GM18517 (cell line): ENCODE data around the gene TAS1R1.
"Not testable (repeated sequence)": the region's sequence is repeated elsewhere in the genome, so short reads cannot be mapped to it uniquely, and the experiment has no call there.

ENCODE experiments used
- ATAC-seq: cut with Tn5 transposase; IDR thresholded peaks from one replicate; pipeline ENCODE4 v1.9.1; 2021; ENCODE audit warnings: mild to moderate bottlenecking, moderate library complexity; ENCODE audit not compliant: unreplicated experiment

The TAS1R1 gene

DNA sequence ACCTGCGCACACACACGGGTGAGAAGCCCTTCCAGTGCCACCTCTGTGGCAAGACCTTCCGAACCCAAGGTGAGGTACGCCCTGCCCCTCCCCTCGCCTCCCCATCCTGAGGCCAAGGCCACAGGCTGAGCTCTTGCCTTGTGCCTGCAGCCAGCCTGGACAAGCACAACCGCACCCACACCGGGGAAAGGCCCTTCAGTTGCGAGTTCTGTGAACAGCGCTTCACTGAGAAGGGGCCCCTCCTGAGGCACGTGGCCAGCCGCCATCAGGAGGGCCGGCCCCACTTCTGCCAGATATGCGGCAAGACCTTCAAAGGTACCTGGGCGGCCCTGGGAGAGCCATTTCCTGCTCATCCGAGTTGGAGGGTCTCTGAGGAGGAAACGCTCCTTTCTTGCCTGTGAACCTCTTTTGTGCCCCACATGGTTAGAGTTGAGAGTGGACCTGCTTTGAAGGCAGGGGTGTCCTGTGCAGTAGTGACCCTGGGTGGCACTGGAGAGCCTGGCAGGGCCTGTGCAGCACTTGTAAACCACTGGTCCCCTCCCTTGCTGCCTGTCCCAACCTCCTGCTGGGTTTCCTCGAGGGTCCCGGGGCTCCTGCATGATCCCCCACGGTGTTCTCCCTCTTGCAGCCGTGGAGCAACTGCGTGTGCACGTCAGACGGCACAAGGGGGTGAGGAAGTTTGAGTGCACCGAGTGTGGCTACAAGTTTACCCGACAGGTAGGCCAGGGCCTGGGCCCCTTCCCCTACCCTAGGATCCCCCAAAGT lies 33.2 kb downstream of the TAS1R1 start:
- no peak for ATAC-seq

- ATAC-seq: no peak
These were observed 33.9 kb downstream of the TAS1R1 start for GRCh38 chr1:6588893-6589520.

DNA sequence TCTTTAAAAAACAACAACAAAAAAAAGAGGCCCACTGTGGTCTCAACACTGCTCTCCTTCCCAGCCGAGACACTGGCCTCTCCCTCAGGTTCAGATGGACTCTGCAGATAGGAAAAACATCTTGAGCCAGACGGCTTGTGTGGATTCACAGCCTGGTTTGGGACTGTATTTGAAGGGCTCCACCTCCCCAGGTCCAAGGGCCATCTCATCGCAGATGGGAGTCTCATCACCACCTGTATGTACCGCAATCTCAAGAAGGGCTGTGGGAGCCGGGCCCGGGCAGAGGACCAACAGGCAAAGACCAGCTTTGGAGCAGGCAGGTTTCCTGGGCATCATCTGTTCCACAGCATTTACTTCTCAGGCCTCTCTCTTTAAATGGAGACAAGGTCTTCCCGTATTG lies 34.9 kb downstream of the TAS1R1 start:
- ATAC-seq: no peak

DNA sequence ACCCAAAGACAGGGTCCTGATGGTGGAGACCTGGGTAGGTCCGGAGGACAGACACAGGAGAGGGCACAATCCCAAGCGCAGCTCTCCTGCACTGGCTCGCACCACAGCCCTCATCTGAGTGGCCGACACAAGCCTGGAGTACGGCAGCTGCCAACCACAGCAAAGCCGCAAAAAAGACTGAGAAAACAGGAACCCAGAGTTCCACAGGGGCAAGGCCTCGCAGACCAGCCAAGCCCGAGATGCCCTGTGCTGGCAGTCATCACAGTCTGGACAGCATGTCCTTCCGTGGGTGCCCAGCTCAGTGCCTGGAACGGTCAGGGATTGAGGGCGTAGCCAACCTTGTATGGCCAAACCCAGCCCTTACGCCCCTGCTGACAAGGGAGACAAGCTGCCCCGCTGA lies 36.1 kb downstream of the TAS1R1 start:
- no peak for ATAC-seq

GRCh38 chr1:6591644-6592043 lies 36.5 kb downstream of the TAS1R1 start:
- no peak for ATAC-seq

DNA sequence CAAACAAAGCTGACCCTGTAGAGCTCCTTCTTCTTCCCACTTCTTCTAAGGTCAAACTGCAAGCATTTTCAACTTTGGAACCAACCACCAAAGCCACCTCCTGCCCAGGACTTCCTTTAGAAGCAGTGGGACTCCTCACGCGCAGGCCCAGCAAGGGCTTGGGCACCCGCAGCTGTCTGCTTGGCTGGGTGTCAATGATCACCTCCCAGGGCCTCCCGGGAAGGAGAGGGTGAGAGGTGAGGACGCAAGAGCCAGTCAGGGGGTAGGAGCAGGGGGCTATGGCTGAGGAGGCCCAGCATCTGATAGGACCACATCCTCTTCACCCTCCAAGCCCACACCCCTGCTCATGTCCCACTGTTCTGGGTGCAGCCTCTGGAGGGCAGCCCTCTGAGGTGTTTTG lies 37.3 kb downstream of the TAS1R1 start:
- no peak for ATAC-seq

DNA sequence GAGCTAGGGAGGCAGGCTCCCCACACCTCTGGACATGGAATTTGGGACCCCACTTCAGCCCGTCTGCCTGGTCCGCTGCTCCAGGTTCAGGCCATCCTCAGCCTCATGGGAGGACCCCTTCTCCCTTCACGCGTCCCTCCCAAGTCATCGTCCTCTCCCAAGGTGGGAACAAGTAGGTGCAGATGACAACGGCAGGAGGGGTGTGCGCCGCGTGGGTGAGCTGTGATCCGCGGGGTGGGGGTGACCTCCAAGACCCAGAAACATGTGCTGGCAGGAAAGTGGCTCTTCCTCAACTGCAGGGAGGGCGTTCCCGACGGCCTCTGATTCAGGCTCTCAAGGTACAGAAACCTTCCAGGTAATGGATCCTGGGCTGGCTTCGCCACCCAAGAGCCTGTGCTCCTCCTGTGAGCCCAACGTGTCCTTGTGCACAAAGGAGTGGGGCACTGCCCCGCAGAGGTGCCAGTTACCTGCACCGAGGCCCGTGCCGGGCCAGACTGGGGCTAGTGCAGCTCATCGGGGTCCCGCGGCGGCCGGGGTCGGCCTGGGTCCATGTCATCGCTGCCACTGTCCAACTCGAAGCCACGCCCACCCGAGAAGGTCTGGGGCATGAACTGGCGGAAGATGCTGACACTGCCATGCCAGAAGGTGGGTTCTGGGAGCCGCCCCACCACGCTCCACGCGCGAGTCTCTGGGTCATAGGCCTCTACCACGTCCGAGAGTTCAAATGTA lies 37.9 kb downstream of the TAS1R1 start:
- no peak for ATAC-seq

- no peak for ATAC-seq
These were observed 38.7 kb downstream of the TAS1R1 start for GRCh38 chr1:6593810-6594209.

GRCh38 chr1:6594977-6595740 lies 40.1 kb downstream of the TAS1R1 start:
- no peak for ATAC-seq

DNA sequence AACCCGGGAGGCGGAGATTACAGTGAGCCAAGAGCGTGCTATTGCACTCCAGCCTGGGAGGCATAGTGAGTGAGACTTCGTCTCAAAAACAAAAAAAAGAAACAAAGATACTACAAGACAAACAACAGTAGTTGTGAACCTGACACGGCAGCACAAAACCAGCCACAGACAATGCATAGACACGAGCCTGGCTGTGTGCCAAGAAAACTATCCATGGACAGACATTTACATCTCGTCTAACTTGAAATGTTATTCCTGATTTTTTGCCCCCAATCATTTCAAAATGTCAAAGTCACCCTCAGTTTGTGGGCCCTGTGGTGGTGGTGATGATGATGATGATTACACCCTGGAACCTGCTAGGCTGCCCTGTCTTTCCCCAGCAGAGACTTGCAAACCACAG lies 41.2 kb downstream of the TAS1R1 start:
- ATAC-seq: no peak

- no peak for ATAC-seq
These were observed 42.0 kb downstream of the TAS1R1 start for GRCh38 chr1:6596886-6597776.

DNA sequence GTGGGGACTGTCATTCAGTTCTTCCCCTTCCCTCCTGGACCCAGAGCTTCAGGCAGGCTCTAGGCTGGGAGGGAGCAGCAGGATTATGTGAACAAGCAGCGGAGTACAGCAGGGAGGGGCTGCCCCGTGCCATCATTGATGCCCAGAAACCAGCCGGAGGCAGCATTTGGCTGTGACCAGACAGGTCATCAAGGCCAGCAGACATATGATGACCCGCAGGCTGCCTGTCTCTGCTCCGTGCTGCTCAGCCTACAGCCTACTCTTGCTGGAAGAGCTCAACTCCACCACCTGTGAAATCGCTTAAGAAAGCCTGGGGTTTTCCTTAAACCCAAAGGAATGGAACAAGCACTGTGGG lies 42.6 kb downstream of the TAS1R1 start:
- ATAC-seq: no peak

GRCh38 chr1:6599141-6599975 lies 44.3 kb downstream of the TAS1R1 start:
- no peak for ATAC-seq

DNA sequence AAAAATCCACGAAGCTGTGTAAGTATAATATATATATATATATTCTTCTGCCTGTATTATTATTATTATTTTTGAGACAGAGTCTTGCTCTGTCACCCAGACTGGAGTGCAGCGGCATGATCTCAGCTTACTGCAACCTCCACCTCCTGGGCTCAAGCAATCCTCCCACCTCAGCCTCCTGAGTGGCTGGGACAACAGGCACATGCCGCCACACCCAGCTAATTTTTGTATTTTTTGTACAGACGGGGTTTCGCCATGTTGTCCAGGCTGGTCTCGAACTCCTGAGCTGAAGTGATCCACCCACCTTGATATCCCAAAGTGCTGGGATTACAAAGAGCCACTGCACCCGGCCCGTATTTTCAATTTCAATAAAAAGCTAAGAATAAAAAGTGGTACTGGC lies 44.9 kb downstream of the TAS1R1 start:
- not testable (repeated sequence) for ATAC-seq

DNA sequence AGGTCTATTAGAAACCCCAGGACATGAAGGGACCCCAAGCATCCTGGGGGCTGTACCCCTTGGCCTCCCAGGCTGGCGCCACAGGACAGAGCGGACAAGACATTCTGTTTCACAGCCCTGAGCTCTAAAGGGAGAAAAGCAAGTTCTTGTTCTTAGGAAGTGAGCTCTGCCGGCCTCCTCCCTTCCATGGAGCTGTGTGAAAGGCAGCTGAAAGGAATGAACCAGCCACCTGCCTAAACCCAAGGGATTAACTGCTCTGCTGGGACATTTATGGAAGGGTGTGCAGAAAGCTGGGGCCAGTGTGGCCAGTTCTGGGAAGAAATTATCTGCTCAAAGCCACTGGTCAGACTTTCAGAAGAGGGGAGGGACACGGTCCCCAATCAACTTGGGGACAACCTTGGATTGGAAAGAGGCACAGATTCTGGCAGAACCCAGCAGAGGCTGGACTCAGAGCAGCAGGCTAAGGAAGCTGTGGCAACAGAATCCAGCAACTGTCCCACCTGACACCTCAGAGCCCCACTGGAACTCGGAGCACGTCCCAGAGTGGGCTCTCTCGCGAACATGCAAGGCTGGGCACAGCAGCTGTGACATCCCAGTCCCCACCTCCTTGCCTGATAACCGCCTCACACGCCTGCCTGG lies 45.4 kb downstream of the TAS1R1 start:
- no peak for ATAC-seq

GRCh38 chr1:6601049-6601922 lies 46.2 kb downstream of the TAS1R1 start:
- peak; percentile 36 for ATAC-seq

DNA sequence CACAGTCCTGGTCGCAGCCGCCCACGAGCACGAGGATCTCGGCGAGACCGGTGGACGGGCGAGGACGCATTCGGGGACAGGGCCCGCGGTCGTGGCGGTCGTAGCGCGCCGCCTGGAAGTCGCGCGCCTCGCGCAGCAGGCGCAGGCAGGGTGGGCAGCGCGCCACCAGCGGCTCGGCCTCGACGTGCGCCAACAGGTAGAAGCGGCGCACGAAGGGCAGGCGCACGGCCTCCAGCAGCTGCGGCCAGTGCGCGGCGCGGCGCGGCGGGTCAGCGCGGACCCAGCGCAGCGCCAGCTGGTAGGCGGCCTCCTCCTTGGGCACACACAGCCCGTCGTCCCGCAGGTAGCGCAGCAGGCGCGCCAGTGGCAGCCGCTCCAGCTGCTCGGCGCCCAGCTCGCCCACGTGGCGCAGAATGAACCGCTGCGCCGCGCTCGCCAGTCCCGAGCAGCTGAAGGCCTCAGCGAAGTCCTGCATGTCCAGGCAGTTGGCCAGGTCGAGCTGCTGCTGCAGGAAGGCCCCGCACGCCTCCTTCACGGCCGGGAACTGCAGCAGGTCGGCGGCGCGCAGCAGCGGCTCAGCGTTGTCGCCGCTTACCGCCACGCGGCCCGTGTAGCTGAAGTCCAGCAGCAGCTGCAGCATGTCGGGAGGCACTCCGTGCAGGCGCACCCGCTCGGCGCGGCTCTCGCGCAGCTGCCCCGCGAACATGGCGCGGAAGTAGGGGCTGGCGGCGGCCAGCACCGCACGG lies 47.0 kb downstream of the TAS1R1 start:
- ATAC-seq: peak; percentile 41
